DMS79 (cell line): ENCODE measurements around the gene SMIM9.

ENCODE experiments used
- DNase-seq: peaks from one replicate; lab custom pipeline; 2025; lab: John Stamatoyannopoulos, UW

SMIM9 gene

DNA sequence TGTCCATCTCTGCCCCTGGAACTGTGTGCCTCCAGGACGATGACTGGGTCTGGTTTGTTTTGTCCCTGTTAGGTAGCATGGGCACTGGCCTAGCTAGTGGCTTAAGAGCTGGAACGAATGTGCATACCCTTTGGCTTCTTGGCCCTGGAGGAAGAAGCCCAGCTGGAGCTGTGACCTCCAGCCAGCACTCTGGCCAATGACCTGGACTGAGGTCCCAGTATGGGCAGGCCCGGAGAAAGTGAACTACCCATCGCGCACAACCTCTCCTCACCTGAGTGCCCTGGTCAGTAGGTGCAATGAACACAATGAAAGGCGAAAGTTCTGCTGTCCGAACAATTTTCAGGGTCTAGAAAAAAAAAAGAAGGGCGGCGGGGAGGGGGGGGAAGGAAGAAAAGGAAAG is 53.5 kb downstream of the SMIM9 start:
- DNase-seq = no peak

DNA sequence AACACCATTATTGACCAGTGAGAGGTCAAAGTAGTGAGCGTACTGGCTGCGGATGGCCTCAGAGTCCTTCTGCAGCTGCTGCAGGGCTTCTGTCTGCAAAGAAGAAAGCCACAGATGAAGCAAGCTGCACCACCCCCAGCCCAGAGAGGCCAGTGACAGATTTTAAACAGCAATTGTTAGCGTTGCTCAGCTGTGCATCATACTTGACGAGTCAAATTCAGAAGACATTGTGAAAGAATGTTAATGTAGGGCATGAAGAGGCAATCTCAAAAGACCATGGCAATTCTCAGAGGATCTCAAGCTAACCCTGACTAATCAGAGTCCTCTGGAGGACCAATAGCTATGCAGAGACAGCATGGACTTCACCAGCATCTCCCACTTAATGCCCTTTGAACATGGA is 55.2 kb downstream of the SMIM9 start:
- DNase-seq = no peak

DNA sequence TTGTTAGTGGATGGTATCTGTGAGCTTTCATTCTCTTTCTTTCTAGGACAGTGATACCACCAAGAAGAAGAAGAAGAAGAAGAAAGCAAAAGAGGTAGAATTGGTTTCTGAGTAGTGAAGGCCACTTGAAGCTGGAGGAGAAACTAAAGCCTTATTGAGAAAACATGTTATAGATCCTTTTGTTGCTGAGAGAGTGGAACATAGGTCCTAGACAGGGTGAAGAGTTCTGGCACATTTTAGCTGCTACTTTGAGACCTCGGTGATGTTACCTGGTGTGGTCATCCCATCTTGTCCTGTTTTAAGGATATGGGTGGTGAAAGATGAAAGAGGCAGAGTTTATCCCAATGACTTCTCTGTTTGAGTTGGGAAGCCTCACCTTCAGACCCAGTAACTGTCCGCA is 57.7 kb downstream of the SMIM9 start:
- DNase-seq = no peak

DNA sequence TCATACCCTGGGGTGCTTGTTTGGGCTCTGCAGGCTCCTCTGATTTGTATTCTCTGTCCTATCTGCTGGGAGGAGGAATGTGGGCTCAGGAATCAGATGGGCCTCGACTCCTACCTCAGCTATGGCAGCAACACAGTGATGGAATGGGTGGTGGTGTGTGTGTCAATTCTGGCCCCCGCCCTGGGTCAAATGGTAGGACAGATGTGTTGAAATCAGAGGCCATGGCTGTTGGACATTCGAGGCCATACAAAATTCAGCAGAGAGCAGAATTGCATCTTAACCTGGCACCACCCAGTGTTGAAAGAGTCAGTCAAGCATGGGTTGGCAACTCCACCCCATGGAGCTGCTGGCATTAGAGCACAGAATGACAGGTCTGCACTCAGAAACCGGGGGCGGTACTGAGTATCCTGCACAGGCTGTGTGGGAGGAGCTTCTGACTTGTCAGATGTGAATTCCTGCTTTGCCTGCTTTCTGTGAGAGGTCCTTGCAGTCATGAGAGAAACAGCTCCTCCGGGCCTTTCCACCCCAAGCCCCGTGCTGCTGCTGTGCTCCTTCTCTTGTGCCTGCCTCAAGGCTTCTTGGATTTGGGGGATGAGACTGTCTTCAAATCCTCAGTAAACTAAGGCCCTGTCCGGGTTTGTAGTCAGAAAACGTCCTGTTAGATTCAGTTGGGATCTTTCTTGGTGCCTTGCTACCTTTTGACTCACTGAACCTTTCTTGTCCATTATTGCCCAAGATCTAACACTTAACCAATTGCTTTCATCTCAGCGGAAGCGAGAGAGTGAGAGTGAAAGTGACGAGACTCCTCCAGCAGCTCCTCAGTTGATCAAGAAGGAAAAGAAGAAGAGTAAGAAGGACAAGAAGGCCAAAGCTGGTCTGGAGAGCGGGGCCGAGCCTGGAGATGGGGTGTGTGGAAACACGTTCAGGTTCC is 58.8 kb downstream of the SMIM9 start:
- no peak for DNase-seq

DNA sequence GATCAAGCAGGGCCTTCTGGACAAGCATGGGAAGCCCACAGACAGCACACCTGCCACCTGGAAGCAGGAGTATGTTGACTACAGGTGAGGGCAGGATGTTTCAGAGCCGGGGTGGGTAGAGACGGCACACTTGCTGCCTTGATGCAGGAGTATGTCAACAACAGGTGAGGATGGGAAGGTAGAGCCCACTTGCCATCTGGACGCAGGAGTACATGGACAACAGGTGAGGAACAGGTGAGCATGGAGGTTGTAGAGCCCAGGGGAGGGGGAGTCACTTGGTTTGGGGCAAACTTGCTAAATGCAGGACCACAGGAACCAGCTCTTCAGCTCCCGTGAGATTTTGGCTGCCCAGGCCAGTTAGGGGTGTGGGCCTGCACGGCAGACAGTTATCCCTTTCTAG is 59.8 kb downstream of the SMIM9 start:
- no peak for DNase-seq
